Endometrium (tissue), 2 donors: ENCODE data around the gene CD34.
"Not testable (repeated sequence)": the region's sequence is repeated elsewhere in the genome, so short reads cannot be mapped to it uniquely, and the experiment has no call there.

Experiments used
- FAIRE-seq: peaks from 2 replicates; lab custom pipeline; 2012; peaks lifted over from hg19 to GRCh38; lab: Jason Lieb, UNC
- donor health status: control.
- donor health status: control.

The CD34 gene

GRCh38 chr1:207926984-207927383, 16.1 kb upstream of the CD34 start:
- no peak for FAIRE-seq

- FAIRE-seq, result not testable (repeated sequence)
Observed at GRCh38 chr1:207925969-207926368, 15.0 kb upstream of the CD34 start.

- FAIRE-seq, result no peak
Observed at GRCh38 chr1:207925210-207925609, 14.3 kb upstream of the CD34 start.

GRCh38 chr1:207923561-207923960, 12.6 kb upstream of the CD34 start:
- FAIRE-seq, result no peak

GRCh38 chr1:207923121-207923520, 12.2 kb upstream of the CD34 start:
- FAIRE-seq, result no peak

- peak; percentile 8 for FAIRE-seq
Observed at GRCh38 chr1:207922554-207922953, 11.6 kb upstream of the CD34 start.

- FAIRE-seq, result no peak
Observed at GRCh38 chr1:207921321-207921720, 10.4 kb upstream of the CD34 start.

GRCh38 chr1:207920444-207921021, 9.6 kb upstream of the CD34 start:
- FAIRE-seq, result peak; percentile 82

GRCh38 chr1:207919523-207920170, 8.7 kb upstream of the CD34 start:
- peak; percentile 77 for FAIRE-seq

GRCh38 chr1:207918581-207918980, 7.7 kb upstream of the CD34 start:
- no peak for FAIRE-seq

- FAIRE-seq, result no peak
Observed at GRCh38 chr1:207918011-207918410, 7.1 kb upstream of the CD34 start.

GRCh38 chr1:207917080-207917479, 6.2 kb upstream of the CD34 start:
- FAIRE-seq, result no peak

- no peak for FAIRE-seq
Observed at GRCh38 chr1:207913951-207914350, 3.0 kb upstream of the CD34 start.

- FAIRE-seq, result no peak
Observed at GRCh38 chr1:207911856-207912760, 1.2 kb upstream of the CD34 start.

GRCh38 chr1:207909687-207910086, 1.2 kb downstream of the CD34 start:
- no peak for FAIRE-seq

- FAIRE-seq, result no peak
Observed at GRCh38 chr1:207908107-207908734, 2.7 kb downstream of the CD34 start.

- no peak for FAIRE-seq
Observed at GRCh38 chr1:207904391-207904790, 6.5 kb downstream of the CD34 start.

GRCh38 chr1:207903767-207904166, 7.2 kb downstream of the CD34 start:
- FAIRE-seq, result no peak

- FAIRE-seq, result no peak
Observed at GRCh38 chr1:207903053-207903452, 7.9 kb downstream of the CD34 start.

GRCh38 chr1:207902566-207902965, 8.4 kb downstream of the CD34 start:
- FAIRE-seq, result no peak

GRCh38 chr1:207901041-207901653, 9.8 kb downstream of the CD34 start:
- FAIRE-seq, result no peak

GRCh38 chr1:207898836-207899235, 12.1 kb downstream of the CD34 start:
- FAIRE-seq, result no peak
